Measurements from ENCODE around the gene CSPG4.
"Not testable (repeated sequence)": the region's sequence is repeated elsewhere in the genome, so short reads cannot be mapped to it uniquely, and the experiment has no call there.

CSPG4 gene

DNA sequence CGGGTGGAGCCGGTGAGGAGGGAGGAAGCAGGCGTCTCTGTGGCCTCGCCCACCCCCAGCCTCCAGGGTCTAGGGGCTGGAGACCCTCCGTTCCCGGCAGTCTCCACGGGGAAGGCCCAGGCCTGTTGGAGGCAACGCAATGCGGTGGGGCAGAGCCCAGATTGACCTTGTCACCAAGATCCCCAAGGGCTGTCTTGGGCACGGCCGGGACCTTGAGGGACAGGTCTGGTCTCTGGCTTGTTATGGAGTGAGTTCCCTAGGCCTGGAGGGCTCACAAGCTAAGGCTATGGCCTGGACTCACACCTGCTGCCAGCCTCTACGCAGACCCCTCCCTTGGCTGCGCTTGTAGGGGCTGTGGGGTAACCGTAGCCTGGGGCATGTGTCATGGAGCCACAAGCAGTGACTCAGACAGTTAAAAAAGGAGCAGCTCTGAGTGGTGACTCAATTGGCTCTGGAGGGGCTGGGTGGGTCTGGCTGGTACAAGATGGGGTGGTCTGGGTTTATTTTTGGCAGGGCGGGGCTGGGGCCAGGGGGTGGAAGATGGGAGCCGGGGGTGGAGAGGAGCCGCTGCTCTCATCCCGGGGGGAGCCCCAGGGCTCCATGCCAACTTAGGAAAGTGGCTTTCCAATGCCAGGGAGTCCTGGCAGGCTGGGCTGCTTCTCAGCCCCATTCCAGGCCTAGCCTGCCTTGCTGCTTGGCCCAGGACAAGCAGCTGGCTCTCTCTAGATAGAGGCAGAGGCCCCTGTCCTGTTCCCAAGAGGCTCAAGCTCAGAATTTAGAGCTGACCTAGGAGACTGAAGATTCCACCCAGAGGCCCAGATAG is 9.0 kb downstream of the CSPG4 start:
- not testable (repeated sequence) for DNase-seq

DNA sequence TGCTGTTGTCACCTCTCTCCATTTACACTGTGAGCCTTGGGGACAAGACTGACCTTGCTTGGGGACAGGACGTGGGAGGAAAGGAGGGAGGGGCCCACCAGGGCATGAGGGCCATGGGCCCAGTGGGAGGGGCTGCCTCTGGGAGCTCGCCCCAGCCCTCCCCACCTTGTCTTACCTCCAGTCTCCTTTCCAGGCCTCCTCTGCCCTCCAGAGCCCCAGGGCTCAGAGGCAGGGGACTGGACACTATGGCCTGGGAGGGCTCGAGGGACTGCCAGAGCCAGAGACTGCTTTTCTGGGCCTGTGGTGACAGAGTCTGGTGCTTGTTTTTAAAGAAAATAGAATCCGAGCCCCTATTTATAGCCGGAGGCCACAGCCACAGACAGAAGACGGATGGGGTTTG is 10.2 kb downstream of the CSPG4 start:
- no peak for DNase-seq

GRCh38 chr15:75701071-75702003 is 11.3 kb downstream of the CSPG4 start:
- not testable (repeated sequence) for DNase-seq

DNA sequence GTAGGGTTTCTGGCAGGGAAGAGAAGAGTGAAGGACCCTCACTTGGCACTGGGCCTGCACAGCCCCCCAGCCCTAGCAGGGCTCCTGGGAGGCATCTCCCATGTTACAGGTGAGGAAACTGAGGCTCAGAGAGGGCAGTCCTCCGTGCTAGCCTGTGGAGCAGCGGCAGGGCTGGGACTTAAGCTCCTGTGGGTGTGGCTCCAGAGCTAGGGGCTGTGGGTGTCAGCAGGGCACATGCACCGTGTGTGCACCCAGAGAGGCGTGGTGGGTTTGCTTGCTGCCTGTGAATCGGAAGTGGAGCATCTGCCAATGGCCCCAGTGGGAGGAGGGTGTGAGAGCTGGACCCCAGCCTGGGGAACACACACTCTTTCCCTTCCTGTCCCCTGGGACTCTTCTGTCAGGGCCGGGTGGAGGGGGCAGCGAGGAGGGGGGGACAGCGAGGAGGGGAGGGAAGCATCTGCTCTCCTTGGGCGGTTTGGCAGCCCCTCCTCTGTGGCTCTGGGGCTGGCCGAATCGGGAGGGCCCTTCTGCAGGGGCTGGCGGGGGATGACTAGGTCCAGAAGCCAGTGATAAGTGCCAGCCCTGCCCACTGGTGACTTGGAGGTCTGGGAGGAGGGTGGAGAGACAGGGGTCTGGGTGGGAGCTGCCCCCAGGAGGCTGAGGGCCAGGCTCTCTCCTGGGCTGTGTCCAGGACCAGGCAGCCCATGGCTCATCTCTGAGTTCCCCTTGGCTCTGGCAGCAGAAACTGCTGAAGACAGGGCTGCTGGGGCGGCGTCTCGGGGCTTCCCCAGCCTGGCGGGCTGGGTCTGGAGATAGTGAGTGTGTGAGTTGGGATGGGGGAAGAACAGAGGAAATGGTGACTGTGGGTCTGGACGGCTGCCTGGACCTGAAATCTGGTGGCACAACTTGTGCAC is 12.4 kb downstream of the CSPG4 start:
- DNase-seq = not testable (repeated sequence)

- not testable (repeated sequence) for DNase-seq
Measured at GRCh38 chr15:75699517-75699916, 13.1 kb downstream of the CSPG4 start.

DNA sequence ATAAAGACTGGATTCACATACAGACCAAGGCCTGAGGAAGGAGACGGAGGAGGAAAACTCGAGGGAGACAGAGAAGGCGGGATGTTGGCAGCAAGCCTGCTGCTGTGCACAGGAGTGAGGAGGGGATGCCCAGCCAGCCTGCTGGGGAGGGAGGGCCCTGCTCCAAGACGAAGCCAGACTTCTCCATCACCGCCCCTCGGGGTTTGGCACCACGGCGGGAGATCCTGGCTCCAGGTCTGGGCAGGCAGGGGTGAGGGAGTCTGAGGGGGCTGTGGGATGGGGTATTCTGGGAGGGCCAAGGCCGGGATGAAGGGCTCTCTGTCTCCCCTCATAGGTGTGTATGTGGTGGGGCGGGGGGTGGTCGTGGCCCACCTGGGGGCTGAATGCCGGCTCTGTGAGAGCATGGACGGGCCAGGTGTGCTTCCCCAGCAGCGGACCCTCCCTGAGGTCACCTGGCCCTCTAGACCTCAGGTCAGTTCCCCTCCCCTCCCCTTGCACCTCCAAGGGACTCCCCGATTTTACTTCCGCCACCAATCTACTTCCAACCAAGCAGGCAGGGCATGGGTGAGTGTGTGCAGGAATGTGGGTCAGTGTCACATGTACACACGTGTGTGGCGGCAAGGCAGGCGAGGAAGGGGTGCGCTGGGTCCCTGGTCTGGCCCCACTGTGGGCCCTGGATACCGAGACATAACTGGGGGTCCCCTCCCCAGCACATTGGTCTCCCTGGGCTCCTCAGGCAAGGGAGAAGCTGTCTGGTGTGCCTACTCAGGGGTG is 14.5 kb downstream of the CSPG4 start:
- not testable (repeated sequence) for DNase-seq

DNA sequence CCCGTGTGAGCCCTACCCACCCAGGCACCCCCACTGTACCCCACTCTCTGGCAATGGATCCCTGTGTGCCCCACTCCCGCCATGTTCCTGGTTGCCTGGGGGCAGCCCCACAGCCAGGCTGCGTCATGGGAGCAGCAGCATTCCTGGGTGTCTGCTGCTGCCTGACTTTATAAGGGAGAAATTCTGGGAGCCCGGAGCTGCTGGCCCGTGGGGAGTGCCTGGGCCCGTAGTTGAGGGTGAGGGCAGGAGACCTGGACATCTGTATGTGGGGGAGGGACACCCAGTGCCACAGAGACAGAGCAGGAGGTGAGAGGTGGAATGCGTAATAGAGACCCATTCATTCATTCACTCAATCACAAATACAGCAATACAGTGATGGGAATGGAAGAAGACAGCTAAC is 15.1 kb downstream of the CSPG4 start:
- no peak for DNase-seq

GRCh38 chr15:75696854-75697259 is 15.8 kb downstream of the CSPG4 start:
- no peak for DNase-seq

DNA sequence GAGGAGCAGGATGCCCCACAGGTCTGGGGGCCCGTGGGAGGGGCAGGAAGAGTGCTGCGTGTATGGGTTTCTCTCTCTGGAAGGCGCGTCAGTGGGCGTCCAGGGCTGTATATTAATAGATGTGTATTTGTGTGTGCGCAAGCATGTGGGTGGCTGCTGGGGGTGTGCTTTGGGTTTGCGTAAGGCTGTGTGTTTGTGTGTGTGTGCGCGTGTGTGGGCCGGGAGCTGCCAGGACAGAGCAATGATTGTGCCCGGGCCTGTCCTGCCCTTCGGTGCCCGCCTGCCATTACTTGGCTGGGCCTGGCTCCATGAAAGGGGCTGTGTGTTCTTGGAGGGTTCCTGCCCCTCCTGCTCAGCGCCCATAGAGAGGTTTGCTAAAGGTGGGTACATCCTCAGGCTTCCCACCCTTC is 16.3 kb downstream of the CSPG4 start:
- no peak for DNase-seq

- DNase-seq = no peak
Measured at GRCh38 chr15:75695634-75696310, 16.9 kb downstream of the CSPG4 start.

DNA sequence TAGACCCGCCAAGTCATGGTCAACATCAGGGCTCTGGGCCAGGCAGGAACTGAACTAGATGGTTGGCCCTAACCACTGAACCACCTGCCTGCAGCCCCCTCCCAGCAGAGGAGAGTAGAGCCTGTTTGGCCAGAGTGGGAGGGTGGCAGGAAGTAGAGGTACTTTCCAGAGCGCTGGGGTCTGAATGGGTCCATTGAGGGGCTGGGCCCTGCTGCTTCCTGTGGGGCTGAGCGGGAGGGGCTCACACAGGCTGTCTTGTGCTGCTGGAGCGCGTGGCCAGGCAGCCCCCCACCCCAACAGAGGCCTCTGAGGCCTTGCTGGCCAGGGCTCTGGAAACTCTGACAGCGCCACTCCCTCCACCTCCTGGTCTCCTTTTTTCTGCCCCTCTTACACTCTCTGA is 17.4 kb downstream of the CSPG4 start:
- DNase-seq = no peak

DNA sequence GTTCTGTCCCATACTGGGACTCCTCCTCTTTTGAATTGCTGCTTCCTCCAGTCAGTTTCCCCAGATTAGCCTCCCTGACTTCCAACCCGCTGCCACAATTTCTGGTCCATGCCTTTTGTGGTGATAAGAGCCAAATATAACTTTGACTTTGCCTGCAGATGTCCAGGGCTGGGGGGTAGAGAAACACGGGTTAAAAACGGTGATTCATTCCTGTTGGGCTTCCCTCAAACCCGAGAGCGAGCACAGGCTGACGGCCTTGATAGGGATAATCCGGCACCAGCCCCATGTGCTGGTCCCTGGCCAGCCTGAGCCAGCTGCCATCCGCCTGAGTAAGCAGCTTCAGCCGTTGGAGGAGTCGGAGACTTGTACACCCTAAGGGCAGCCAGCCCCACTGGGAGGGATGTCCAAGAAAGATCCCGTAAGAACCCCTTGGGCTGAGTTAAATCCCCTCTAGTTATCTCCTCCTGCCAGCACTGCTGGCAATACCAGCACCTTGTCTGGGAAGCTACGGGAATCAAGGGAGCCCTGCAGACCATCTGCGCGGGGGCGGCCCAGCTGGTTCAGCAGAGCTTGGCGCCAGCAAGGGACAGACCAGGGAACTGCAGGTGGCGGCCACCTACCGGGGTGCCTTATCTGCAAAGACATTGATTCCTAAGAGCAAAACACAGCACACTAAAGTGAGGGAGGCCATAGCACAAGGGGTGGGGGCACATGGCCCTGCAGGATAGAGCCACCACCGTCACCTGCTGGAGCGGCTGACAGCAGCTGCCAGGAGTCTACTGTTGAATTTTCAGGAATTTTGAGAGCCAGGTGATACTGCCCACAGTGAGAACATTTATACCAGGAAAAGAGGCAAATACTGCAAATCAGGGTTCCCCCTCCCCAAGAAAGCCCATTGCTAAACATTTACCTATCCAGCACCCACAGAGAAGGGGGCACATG is 18.1 kb downstream of the CSPG4 start:
- no peak for DNase-seq

DNA sequence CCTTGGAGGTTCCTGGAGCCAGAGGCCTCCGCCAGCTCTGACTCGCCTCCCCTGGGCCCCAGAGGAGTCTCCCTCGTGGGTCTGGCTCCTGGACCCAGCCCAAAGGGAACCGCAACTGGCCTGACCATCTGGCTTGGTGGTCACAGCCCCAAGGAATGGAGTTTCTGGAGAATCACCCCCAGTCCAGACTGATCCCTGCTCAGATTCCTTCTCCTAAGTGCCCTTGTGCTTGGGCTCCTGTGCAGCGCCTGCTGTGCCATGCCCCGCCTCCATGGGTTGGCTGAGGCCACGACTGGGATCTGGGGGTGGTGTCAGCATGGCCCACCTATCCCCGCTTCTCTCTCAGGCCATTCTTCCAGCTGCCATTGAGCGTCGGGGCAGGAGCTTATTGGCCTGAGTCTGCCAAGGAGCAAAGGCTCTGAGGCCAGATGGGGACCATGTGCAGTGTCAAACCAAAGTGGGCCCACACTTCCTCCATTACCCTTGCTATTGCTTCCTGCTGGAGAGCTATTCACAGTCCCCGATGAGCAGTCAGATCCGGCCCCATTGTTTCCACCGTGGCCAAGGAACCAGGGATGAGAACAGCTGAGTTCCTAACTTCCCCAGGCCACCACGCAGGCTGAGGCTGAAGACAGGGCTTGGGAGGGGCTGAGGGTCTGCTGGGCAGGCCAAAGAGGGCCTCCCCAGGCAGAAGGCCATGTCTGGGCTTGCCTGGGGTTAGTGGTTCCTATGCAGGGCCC is 19.0 kb downstream of the CSPG4 start:
- no peak for DNase-seq

DNA sequence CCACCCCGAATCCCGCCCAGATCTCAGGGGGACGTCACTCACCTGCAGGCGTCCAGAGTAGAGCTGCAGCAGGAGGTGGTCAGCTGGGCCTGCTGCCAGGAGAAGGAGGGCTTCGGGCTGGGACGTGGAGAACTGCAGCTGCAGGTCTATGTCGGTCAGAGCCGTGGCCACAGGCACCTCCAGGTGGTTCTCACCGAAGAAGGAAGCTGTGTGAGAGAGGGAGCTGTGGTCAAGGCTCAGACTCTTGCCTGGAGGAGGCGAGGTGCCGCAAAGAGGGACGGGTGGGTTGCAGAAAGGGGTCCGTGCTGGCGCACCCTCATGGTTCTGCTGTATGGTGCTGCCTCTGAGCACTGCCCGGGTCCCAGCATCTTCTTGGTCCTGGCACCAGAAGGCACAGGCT is 19.6 kb downstream of the CSPG4 start:
- DNase-seq = not testable (repeated sequence)

GRCh38 chr15:75692311-75692710 is 20.3 kb downstream of the CSPG4 start:
- DNase-seq = not testable (repeated sequence)

- DNase-seq = not testable (repeated sequence)
Measured at GRCh38 chr15:75689429-75689828, 23.2 kb downstream of the CSPG4 start.

- DNase-seq = no peak
Measured at GRCh38 chr15:75688831-75689230, 23.8 kb downstream of the CSPG4 start.

DNA sequence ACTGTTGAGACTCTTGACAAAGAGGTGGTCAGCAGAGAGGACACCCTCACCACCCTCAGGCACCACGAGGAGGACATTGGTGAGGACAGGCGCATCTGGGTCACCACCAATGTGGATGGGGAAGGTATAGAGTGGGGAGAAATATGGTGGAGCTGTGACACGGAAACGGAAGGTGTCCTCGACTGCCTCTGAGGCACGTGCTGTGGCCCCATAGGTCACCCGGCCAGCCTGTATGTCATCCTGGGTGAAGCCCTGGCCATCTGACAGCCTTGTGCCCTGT is 24.4 kb downstream of the CSPG4 start:
- DNase-seq = no peak

- DNase-seq = no peak
Measured at GRCh38 chr15:75687486-75688277, 25.0 kb downstream of the CSPG4 start.

Data from NCI-H187 treated with DMSO at 0.1 percent for 48 hours (cell line).